Ectodermal cell (in vitro differentiated cells): Measurements from ENCODE around the gene HSF4.

Experiments
- H3K27ac ChIP-seq: 2 replicates; pipeline ENCODE4 v1.7.0; 2013; ENCODE audit warnings: mild to moderate bottlenecking, low read depth, low read length; ENCODE audit not compliant: insufficient read depth, poor library complexity, severe bottlenecking
- H3K27me3 ChIP-seq: 2 replicates; pipeline ENCODE4 v1.7.0; 2013; ENCODE audit warnings: mild to moderate bottlenecking, low read length; ENCODE audit not compliant: insufficient read depth, control insufficient read depth, poor library complexity, severe bottlenecking
- H3K36me3 ChIP-seq: one replicate; pipeline ENCODE4 v1.7.0; 2013; ENCODE audit warnings: low read length; ENCODE audit not compliant: control insufficient read depth, insufficient read depth
- H3K4me1 ChIP-seq: one replicate; pipeline ENCODE4 v1.7.0; 2013; ENCODE audit warnings: low read length; ENCODE audit not compliant: control insufficient read depth, insufficient read depth
- H3K4me3 ChIP-seq: 2 replicates; pipeline ENCODE4 v1.7.0; 2013; ENCODE audit warnings: low read depth, low read length, control low read depth; ENCODE audit not compliant: insufficient read depth
- H3K9me3 ChIP-seq: 2 replicates; pipeline ENCODE4 v1.7.0; 2013; ENCODE audit warnings: mild to moderate bottlenecking, low read length, moderate library complexity; ENCODE audit not compliant: control insufficient read depth
- WGBS, 2 experiments: methylation state at CpG; one replicate each; pipeline ENCODE4 v1.1.7; 2013; ENCODE audit warnings: missing lambda C conversion rate in 2 of 2; 5-methylcytosine and 5-hydroxymethylcytosine counted together

Gene HSF4

GRCh38 chr16:67149276-67150046 is 15.1 kb upstream of the HSF4 start:
- Histone ChIP-seq H3K4me3 (no peak overlapping the region), H3K36me3 (peaks cover 28% of the 10 kb centered on the region), H3K4me1 (no peaks in the 10 kb centered on the region), H3K9me3 (no peaks in the 10 kb centered on the region), H3K27ac (no peak overlapping the region), H3K27me3 (peaks cover 54% of the 10 kb centered on the region)
- 75 to 77% methylated on average over 77 of the region's 77 CpGs for WGBS, 2 experiments

GRCh38 chr16:67150047-67150832 is 14.3 kb upstream of the HSF4 start:
- Histone ChIP-seq H3K4me3 (peak overlapping the region; percentile 44), H3K4me1 (no peaks in the 10 kb centered on the region), H3K36me3 (peaks cover 21% of the 10 kb centered on the region), H3K9me3 (no peaks in the 10 kb centered on the region), H3K27ac (no peak overlapping the region), H3K27me3 (peaks cover 62% of the 10 kb centered on the region)
- 5% methylated on average over 94 of the region's 94 CpGs for WGBS, 2 experiments

GRCh38 chr16:67150833-67151396 is 13.6 kb upstream of the HSF4 start, which contains the start of gene B3GNT9:
Gene B3GNT9, minus strand, starts transcription at chr16:67150998. Its CDS starts 513 bp downstream, at chr16:67150485.
- Histone ChIP-seq H3K4me1 (no peaks in the 10 kb centered on the region), H3K4me3 (peak within 1 kb of the TSS; percentile 44), H3K36me3 (peaks cover 19% of the 10 kb centered on the region), H3K27me3 (peaks cover 69% of the 10 kb centered on the region), H3K27ac (no peak within 1 kb of the TSS), H3K9me3 (no peaks in the 10 kb centered on the region)
- WGBS, 2 experiments: 2% methylated on average over 34 of the region's 34 CpGs

- no peak overlapping the region for H3K27ac ChIP-seq
- peaks cover 19% of the 10 kb centered on the region for H3K36me3 ChIP-seq
- 63 to 65% methylated on average over 8 of the region's 8 CpGs for WGBS, 2 experiments
- no peaks in the 10 kb centered on the region for H3K9me3 ChIP-seq
- H3K4me3 ChIP-seq: no peak overlapping the region
- H3K4me1 ChIP-seq: no peaks in the 10 kb centered on the region
- H3K27me3 ChIP-seq: peaks cover 75% of the 10 kb centered on the region
Observed at GRCh38 chr16:67151431-67152097, 13.0 kb upstream of the HSF4 start.

- Histone ChIP-seq H3K27ac (no peak overlapping the region), H3K4me3 (peak overlapping the region; percentile 14)
- 21 to 22% methylated on average over 61 of the region's 61 CpGs for WGBS, 2 experiments
Observed at GRCh38 chr16:67154578-67155294, 9.8 kb upstream of the HSF4 start.

GRCh38 chr16:67155295-67156142 is 9.0 kb upstream of the HSF4 start:
- H3K4me1 ChIP-seq: peaks cover 9% of the 10 kb centered on the region
- H3K27me3 ChIP-seq: peaks cover 100% of the 10 kb centered on the region
- no peaks in the 10 kb centered on the region for H3K36me3 ChIP-seq
- no peak overlapping the region for H3K27ac ChIP-seq
- H3K4me3 ChIP-seq: peak overlapping the region; percentile 14
- 6% methylated on average over 74 of the region's 74 CpGs for WGBS, 2 experiments
- no peaks in the 10 kb centered on the region for H3K9me3 ChIP-seq

More at GRCh38 chr16:67154578-67155294, 9.8 kb upstream of the HSF4 start:
- Histone ChIP-seq H3K4me1 (peaks cover 7% of the 10 kb centered on the region), H3K9me3 (no peaks in the 10 kb centered on the region), H3K27me3 (peaks cover 100% of the 10 kb centered on the region), H3K36me3 (no peaks in the 10 kb centered on the region)

GRCh38 chr16:67156143-67156844 is 8.3 kb upstream of the HSF4 start:
- H3K9me3 ChIP-seq: no peaks in the 10 kb centered on the region
- peaks cover 9% of the 10 kb centered on the region for H3K4me1 ChIP-seq
- 58 to 59% methylated on average over 15 of the region's 15 CpGs for WGBS, 2 experiments
- H3K36me3 ChIP-seq: no peaks in the 10 kb centered on the region
- H3K27ac ChIP-seq: no peak overlapping the region
- H3K4me3 ChIP-seq: no peak overlapping the region
- H3K27me3 ChIP-seq: peaks cover 100% of the 10 kb centered on the region

GRCh38 chr16:67157106-67157748 is 7.3 kb upstream of the HSF4 start:
- H3K4me1 ChIP-seq: peaks cover 9% of the 10 kb centered on the region
- H3K4me3 ChIP-seq: no peak overlapping the region
- H3K27ac ChIP-seq: no peak overlapping the region
- WGBS, 2 experiments: 52 to 56% methylated on average over 7 of the region's 7 CpGs
- H3K9me3 ChIP-seq: no peaks in the 10 kb centered on the region
- H3K27me3 ChIP-seq: peaks cover 100% of the 10 kb centered on the region
- no peaks in the 10 kb centered on the region for H3K36me3 ChIP-seq
